Large intestine (tissue), 3 donors: ENCODE data around the gene NRG3. TPM values are rescaled to one million over a fixed set of nuclear protein-coding genes. Genes with fewer than 3 reads are reported as not detected.

Source experiments
- DNase-seq, 2 donors: peaks; one replicate each; pipeline versions ENCODE4 v3.0.0 to v3.0.0-alpha.2; 2013
- H3K27ac ChIP-seq: one replicate; pipeline ENCODE4 v1.5.1; 2013; ENCODE audit warnings: low read length
- H3K27me3 ChIP-seq: 2 replicates; pipeline ENCODE4 v1.6.1; 2013; ENCODE audit warnings: low read length; ENCODE audit not compliant: control insufficient read depth, insufficient read depth
- H3K36me3 ChIP-seq: 2 replicates; pipeline ENCODE4 v1.6.1; 2013; ENCODE audit warnings: low read length; ENCODE audit not compliant: control insufficient read depth, insufficient read depth
- H3K4me1 ChIP-seq: one replicate; pipeline ENCODE4 v1.6.1; 2013; ENCODE audit warnings: low read length; ENCODE audit not compliant: control insufficient read depth, insufficient read depth
- H3K4me3 ChIP-seq: one replicate; pipeline ENCODE4 v1.5.1; 2013; ENCODE audit warnings: low read length
- H3K9me3 ChIP-seq: one replicate; pipeline ENCODE4 v1.6.1; 2013; ENCODE audit warnings: mild to moderate bottlenecking, low read depth, low read length, moderate library complexity; ENCODE audit not compliant: control insufficient read depth
- WGBS: methylation state at CpG from one replicate; pipeline ENCODE4 v1.1.5; 2013; ENCODE audit warnings: low lambda C conversion rate; ENCODE audit not compliant: insufficient coverage; 5-methylcytosine and 5-hydroxymethylcytosine counted together
- polyA plus RNA-seq: library from polyadenylated mRNA; unstranded; fragments of 120-200 nt; gene quantifications from one replicate; pipeline ENCODE4 v1.2.1, GENCODE V29; 2013

Gene NRG3
- polyA plus RNA-seq, 1 donor = 0.96 TPM

GRCh38 chr10:82072124-82072523 lies 197.1 kb downstream of the NRG3 start:
- DNase-seq = no peak
- H3K4me1 ChIP-seq = no peaks in the 10 kb centered on the region
- no peak overlapping the region for H3K4me3 ChIP-seq
- H3K9me3 ChIP-seq = no peaks in the 10 kb centered on the region
- no peaks in the 10 kb centered on the region for H3K27me3 ChIP-seq
- no peaks in the 10 kb centered on the region for H3K36me3 ChIP-seq
- no CpG with 5 or more reads among the region's 4 CpGs for WGBS
- H3K27ac ChIP-seq = no peak overlapping the region

GRCh38 chr10:82075605-82076004 lies 200.6 kb downstream of the NRG3 start:
- no peaks in the 10 kb centered on the region for H3K4me1 ChIP-seq
- no peak overlapping the region for H3K4me3 ChIP-seq
- WGBS = 78% methylated on average over 1 of the region's 3 CpGs
- DNase-seq = no peak
- no peaks in the 10 kb centered on the region for H3K36me3 ChIP-seq
- no peak overlapping the region for H3K27ac ChIP-seq
- no peaks in the 10 kb centered on the region for H3K9me3 ChIP-seq
- no peaks in the 10 kb centered on the region for H3K27me3 ChIP-seq

GRCh38 chr10:82084496-82084895 lies 209.5 kb downstream of the NRG3 start:
- Histone ChIP-seq H3K36me3 (no peaks in the 10 kb centered on the region), H3K4me3 (no peak overlapping the region), H3K27me3 (no peaks in the 10 kb centered on the region), H3K9me3 (no peaks in the 10 kb centered on the region), H3K27ac (no peak overlapping the region), H3K4me1 (no peaks in the 10 kb centered on the region)
- no peak for DNase-seq
- no CpG with 5 or more reads among the region's 2 CpGs for WGBS

DNA sequence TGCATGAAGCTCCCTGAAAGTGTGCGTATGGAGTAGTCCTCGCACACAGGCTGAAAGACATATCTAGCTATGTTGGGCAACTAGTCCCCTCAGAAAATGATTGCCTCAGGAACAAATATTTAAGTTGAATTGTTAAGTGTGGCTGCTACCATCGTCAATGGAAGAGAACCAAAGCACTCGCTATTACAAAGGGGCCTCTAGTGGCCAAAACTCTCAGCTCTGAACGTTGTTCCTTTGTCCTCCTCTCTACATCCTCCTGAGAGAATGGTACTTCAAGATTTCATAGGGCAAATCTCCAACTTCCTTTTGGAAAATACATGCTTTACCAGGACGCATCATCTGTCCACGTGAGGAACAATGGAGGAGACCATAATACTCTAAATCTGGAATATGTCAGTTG lies 209.9 kb downstream of the NRG3 start:
- Histone ChIP-seq H3K9me3 (no peaks in the 10 kb centered on the region), H3K27ac (no peak overlapping the region), H3K4me1 (no peaks in the 10 kb centered on the region), H3K4me3 (no peak overlapping the region), H3K36me3 (no peaks in the 10 kb centered on the region), H3K27me3 (no peaks in the 10 kb centered on the region)
- no CpG with 5 or more reads among the region's 7 CpGs for WGBS
- no peak for DNase-seq

DNA sequence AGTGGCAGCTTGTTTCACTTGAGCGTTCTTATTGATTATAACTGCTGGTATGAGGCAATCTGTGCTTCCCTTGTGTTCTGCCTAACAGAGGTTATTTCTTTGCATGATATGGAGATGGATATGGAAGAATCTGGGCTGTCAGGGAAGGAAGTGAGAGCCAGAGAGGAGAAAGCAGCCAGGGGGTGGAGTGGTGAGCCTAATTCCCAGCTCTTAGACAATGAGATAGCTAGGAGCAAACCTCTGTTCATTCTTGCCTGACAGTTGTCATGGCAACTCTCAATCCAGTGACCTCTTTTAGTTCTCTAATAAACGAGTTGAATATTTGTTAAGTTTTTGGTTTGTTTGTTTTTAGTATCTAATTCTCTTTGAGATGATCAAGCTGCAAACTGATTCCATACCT lies 214.3 kb downstream of the NRG3 start:
- Histone ChIP-seq H3K9me3 (no peaks in the 10 kb centered on the region), H3K27me3 (no peaks in the 10 kb centered on the region), H3K4me1 (no peaks in the 10 kb centered on the region), H3K36me3 (no peaks in the 10 kb centered on the region), H3K4me3 (no peak overlapping the region), H3K27ac (no peak overlapping the region)
- DNase-seq = no peak
- 0% methylated on average over 1 of the region's 2 CpGs for WGBS

- H3K36me3 ChIP-seq = no peaks in the 10 kb centered on the region
- H3K4me3 ChIP-seq = no peak overlapping the region
- no peaks in the 10 kb centered on the region for H3K4me1 ChIP-seq
- H3K27me3 ChIP-seq = no peaks in the 10 kb centered on the region
- DNase-seq = peak in 1 of 2 donors; percentile 2
- 92% methylated on average over 3 of the region's 4 CpGs for WGBS
- no peak overlapping the region for H3K27ac ChIP-seq
- H3K9me3 ChIP-seq = no peaks in the 10 kb centered on the region
Measured at GRCh38 chr10:82091413-82091812, 216.4 kb downstream of the NRG3 start.

DNA sequence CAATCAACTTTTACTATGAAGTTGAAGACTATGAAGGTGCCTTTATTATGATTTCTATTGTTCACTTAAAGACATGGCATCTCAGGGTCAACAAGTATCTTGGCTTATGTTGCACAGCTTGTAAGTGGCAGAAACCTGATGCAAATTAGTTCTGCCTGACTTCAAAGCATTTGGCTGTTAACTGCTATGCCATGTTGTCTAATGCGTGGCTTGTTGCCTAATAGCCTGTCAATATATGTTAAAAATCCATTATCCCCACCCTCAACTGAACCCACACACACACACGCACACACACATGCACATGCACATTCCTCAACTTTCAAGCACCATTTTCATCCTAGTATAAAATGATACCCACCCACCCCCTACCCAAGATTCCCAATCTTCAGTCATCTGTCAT lies 217.1 kb downstream of the NRG3 start:
- Histone ChIP-seq H3K27me3 (no peaks in the 10 kb centered on the region), H3K4me3 (no peak overlapping the region), H3K36me3 (no peaks in the 10 kb centered on the region), H3K9me3 (no peaks in the 10 kb centered on the region), H3K4me1 (no peaks in the 10 kb centered on the region), H3K27ac (no peak overlapping the region)
- 40% methylated on average over 1 of the region's 2 CpGs for WGBS
- DNase-seq = no peak

DNA sequence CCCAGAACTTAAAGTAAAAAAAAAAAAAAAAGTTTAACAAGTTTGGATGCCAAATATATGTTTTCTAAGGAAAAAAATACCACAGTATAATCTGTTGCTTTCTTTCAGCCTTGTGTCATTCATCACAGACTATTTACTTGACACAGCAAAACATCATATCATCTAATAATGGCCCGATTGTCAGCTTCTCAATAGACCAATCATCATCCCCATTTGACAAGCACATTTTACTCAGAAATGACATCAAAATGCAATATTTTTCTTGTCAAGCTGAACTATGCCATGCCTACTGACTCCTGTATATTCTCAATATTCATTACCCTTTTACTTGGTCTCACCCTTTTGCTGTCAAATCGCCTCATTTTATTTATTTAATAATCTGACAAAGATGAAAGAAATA lies 249.7 kb downstream of the NRG3 start:
- Histone ChIP-seq H3K4me1 (no peaks in the 10 kb centered on the region), H3K4me3 (no peak overlapping the region), H3K27me3 (no peaks in the 10 kb centered on the region), H3K9me3 (no peaks in the 10 kb centered on the region), H3K36me3 (no peaks in the 10 kb centered on the region), H3K27ac (no peak overlapping the region)
- DNase-seq = no peak
- WGBS = 94% methylated on average over 2 of the region's 2 CpGs

DNA sequence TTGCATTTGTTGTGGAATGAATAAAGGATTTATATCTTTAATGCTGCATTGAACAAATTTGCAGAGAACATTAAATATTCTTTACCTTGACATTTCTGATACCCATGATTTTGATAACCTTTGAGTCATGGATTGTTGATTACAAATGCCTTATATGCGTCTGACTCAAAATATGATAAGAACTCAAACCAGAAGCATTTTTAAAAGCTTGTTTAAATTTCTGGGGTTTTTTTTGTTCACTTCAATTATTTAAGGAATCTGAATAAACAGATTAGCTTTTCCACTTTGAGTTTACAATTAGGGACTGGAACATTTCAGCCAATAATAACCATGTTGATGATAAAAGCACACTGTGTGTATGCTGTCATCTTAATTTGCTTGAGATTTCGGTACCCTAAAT lies 253.5 kb downstream of the NRG3 start:
- Histone ChIP-seq H3K4me1 (no peaks in the 10 kb centered on the region), H3K36me3 (no peaks in the 10 kb centered on the region), H3K27me3 (no peaks in the 10 kb centered on the region), H3K9me3 (no peaks in the 10 kb centered on the region), H3K27ac (no peak overlapping the region), H3K4me3 (no peak overlapping the region)
- DNase-seq = no peak
- 17% methylated on average over 1 of the region's 2 CpGs for WGBS

DNA sequence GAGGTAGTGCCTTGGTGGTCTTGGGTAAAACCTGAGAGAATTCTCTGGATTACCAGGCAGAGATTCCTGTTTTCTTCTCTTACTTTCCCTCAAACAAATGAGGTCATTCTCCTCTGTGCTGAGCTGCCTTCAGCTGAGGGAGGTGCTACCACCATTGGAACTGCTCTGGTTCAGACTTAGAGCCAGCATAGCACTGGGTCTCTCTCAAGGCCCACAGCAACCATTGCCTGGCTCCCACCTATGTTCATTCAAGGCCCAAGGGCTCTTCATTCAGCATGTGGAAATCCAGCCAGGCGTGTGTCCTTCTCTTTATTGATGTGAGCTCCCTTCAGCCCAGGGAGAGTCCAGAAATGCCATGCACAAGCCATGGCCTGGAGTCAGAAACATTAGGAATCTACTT lies 261.1 kb downstream of the NRG3 start:
- DNase-seq = no peak
- Histone ChIP-seq H3K27me3 (no peaks in the 10 kb centered on the region), H3K27ac (no peak overlapping the region), H3K4me3 (no peak overlapping the region), H3K36me3 (no peaks in the 10 kb centered on the region), H3K4me1 (no peaks in the 10 kb centered on the region), H3K9me3 (no peaks in the 10 kb centered on the region)
- no CpG with 5 or more reads among the region's 1 CpG for WGBS

GRCh38 chr10:82144153-82144552 lies 269.2 kb downstream of the NRG3 start:
- Histone ChIP-seq H3K27me3 (no peaks in the 10 kb centered on the region), H3K36me3 (no peaks in the 10 kb centered on the region), H3K27ac (no peak overlapping the region), H3K4me1 (no peaks in the 10 kb centered on the region), H3K9me3 (no peaks in the 10 kb centered on the region), H3K4me3 (no peak overlapping the region)
- 70% methylated on average over 2 of the region's 3 CpGs for WGBS
- DNase-seq = no peak
